A172 (cell line): ENCODE data around the gene MEG3. TPM values are rescaled to one million over a fixed set of nuclear protein-coding genes. Genes with fewer than 3 reads are reported as not detected.

Source experiments
- DNase-seq: peaks from one replicate; pipeline ENCODE4 v3.0.0-alpha.2; 2015; ENCODE audit warnings: low spot score
- total RNA-seq: library from RNA; depleted of rRNA; stranded (reverse); fragments of >200 nt; shearing (Covaris generic); gene quantifications from 2 replicates; pipeline ENCODE4 v1.2.3, GENCODE V29; 2014

MEG3 gene
- total RNA-seq, 1 experiment from 2014 or later: not detected

DNA sequence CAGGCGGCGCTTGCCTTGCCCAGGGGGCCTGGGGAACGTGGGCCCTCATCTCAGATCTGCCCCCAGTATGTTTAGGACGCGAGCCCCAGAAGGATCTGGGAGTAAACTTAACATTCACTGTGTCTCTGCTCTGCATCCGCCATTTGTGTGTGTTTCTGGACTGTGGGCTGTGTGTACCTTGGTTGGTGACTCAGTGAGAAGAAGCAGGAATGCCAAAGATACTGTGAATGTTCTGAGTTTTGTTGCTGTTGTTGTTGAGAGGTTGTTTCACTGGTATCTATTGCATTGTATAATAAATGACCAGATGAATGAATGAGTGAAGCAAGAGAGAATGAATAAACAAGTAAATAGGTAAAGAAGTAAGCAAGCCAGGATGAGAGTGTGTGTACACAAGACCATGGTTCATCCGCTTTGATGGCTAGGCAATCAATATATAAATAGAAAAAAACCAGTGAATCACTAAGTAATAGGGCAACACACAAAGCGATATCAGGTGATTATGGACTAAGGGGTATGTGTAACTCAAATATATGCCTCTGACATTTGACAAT, 20.5 kb downstream of the MEG3 start:
- DNase-seq: no peak

DNA sequence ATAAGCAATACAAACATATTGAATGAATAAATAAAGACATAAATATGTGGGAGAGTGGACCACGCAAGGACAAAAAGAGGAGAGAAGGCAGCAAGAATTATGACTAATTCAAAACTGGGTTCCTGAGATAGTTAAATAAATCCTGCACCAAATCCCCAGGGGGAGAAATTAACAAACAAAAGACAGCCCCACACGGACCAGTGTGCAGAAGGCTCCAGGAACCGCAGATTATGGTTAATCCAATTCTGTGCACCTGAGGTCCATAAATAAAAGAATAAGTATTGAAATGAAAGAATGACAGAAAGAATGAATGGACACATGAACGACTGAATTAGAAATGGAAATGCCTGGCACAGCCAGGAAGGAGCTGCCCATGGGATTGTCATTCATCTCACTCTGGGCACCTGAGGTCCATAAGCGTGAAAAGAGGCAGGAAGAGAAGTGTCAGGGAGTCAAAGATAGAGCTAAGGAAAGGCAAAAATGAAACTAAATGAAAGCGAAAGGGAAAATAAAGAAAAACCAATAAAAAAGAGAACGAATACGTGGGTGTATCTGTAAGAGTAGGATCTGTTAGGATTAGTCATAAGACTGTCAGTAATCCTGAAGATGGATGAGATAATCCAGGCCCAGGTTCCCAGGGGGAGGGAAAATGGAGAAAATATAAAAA, 23.3 kb downstream of the MEG3 start:
- DNase-seq: peak; percentile 10

GRCh38 chr14:100850841-100851585, 25.1 kb downstream of the MEG3 start:
- DNase-seq: peak; percentile 10

DNA sequence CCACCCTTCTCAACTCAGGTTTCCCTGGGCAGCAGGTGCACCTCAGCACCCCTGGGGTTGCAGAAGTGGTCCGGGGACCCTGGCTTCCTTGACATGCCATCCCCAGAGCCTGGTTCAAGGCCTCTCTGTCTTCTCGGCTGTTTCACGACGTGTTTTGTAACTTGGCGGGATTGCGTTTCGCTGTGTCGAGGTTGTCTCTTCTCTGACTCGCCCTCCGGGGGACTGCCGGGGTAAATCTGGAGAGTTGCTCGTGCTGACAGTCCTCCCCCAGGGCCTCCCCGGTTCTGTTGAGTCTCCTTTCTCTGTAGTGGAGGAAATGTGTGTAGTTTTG, 25.6 kb downstream of the MEG3 start:
- DNase-seq: no peak

GRCh38 chr14:100851946-100852620, 26.2 kb downstream of the MEG3 start:
- DNase-seq: no peak

DNA sequence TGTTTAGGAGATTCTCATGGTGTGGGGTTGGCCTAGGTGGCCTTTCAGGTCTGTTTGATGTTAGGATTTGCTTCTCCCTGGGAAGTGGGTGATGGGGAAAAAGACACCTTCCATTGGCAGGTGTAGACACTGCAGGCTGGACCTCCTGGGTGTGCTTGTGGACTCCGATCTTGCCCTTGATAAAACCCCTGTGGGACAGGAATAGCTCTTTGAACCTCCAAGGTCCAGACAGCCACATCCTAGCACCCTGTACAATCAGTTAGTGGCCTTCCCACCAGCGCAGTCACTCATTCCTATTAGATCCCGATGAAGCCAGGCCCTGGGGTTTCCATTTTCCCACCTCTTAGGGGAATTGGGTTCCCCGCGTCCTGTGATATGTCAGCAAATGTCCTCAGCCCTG, 28.5 kb downstream of the MEG3 start:
- DNase-seq: no peak

DNA sequence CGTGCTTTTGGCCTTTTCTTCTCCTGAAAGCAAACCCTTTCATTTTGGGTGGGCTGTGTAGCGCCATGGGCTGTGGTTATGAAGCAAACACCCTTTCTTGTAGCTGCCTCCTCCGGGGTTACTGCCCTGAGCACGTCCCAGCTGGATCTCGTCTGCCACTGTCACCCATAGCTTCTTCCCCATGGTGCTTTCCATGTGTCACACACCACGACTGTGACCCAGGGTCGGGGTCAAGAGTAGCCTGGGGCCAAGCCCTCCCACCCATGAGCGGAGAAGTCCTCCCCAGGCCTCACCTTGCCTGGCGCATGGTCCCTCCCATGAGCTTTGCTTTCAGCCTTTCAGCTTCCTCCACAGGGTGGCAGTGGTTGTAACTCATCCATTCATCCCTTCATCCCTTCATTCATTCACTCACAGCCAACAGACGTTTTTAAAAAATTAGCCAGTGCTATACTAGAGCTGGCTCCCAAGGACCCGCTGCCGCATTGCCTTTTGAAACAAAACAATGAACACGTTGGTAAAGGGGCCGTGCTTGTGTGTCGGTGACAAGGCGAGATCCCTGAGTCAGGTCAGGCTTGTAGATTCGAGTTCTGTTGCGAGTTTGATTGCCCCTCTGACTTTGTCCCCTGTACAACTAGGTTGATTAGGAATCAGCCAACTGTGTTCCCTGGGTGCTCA, 29.5 kb downstream of the MEG3 start:
- DNase-seq: no peak

DNA sequence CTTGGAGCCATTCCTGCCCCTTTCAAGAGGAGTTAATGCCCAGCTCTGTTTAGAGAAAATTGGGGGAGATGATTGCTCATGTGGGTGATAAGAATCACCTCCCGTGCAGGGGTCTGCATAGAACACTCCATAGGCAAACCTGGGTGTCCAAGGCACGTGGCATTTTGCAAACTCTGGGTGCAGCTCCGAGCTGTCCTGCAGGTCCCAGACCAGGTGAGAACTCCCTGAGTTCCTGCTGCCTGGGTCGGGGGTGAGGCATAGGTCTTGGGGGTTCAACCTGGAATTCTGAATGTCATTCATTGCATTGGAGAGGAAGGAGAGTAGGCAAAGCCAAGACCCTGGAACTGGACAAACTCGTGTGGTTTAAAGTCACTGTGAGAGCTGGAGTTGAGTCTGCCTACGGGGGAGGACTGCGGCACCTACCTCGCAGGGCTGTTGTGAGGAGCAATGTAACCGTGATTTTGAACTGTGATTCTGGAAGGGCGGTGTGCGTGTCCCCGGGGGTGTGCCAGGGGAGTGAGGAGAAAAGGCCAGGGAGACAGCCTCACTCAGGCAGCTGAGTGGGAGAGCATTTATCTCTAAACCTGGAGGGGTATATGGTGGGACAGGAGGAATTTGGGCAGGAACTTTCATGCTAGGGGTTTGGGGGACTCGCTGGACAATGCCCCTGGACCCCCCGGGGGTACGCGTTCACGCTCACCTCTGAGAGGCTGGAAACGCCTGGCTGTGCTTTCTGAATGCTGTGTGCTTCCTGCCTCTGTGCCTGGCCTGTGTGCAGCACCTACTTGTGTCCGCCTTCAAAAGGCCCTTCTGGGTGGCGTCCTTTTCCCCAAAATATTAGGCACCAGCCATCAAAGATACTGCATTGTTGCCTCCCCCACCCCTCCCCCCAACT, 30.4 kb downstream of the MEG3 start:
- DNase-seq: no peak

- no peak for DNase-seq
Measured at GRCh38 chr14:100857233-100857922, 31.5 kb downstream of the MEG3 start.

DNA sequence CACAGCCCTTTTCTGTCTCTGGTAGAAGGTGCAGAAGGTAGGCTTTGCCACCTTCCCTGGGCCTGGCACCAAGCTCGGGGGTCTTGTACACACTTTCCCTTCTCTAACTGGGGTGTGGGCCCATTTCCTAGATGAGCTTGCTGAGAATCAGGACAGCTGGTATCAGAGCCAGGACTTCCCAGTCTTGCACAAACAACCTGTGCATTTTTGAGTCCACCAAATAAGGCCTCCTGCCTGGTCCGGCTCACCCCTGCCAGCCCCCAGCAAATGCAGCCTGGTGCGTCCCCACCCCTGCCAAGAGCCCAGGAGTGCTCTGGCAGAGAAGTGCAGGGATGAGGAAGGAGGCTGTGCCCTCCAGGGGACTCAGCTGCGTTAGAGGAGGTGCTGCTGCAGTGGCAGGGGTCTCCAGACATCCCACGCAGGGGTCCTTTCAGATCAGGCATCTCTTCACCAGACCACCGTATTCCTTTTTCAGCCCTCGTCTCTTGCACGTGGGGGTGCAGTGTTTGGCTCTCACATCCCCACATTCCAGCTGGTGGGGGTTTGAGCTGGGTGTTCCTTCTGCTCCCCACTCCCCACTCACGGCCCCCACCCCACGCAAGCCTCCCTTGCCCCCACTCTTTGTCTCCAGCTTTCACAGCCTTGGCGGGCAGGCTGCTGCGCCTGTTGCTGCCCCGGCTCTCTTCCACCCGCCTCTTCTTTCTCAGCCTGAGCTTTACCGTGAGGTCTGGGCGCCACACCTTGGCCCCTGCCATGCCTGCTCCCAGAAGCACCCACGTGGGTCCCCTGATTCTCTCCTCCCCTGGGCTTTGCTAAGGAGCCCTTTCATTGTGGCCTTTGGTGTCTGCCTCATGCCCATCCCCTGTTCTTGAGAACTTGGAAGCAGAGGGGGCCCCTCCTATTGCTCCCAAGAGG, 32.3 kb downstream of the MEG3 start:
- no peak for DNase-seq

- DNase-seq: no peak
Measured at GRCh38 chr14:100858838-100859220, 32.9 kb downstream of the MEG3 start.

DNA sequence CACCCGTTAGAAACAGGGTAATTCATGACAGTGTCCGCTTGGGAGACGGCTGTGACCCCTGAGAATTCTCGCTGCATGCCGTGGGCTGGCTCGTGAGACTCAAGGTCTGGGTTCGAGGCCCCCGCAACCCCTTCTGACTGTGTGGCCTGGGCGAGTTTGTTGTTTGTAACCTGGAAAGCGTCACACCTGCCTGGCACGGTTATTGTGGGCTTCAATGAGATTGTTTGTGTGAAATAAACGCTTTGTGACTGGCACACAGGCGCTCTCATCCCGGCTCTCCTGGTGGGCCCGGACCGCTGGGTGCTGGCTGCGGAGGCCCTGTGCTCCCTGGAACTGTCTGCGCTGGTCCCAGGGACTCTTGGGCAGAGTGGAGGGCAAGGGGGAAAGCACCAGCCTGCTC, 33.9 kb downstream of the MEG3 start:
- DNase-seq: no peak

GRCh38 chr14:100860556-100861187, 34.8 kb downstream of the MEG3 start:
- no peak for DNase-seq

- no peak for DNase-seq
Measured at GRCh38 chr14:100861188-100861936, 35.4 kb downstream of the MEG3 start.

- no peak for DNase-seq
Measured at GRCh38 chr14:100861937-100862247, 36.0 kb downstream of the MEG3 start.

GRCh38 chr14:100862277-100862676, 36.4 kb downstream of the MEG3 start:
- no peak for DNase-seq

GRCh38 chr14:100862793-100863192, 36.9 kb downstream of the MEG3 start:
- no peak for DNase-seq

- no peak for DNase-seq
Measured at GRCh38 chr14:100864206-100864605, 38.3 kb downstream of the MEG3 start.
